GM23338 (cell line): Measurements from ENCODE around the gene KIFAP3. TPM values are rescaled to one million over a fixed set of nuclear protein-coding genes. Genes with fewer than 3 reads are reported as not detected.

Source experiments
- ATAC-seq: fragments of 200-7000 bp; cut with Tn5 transposase; 3 replicates; pipeline ENCODE4 v1.9.1; 2020
- DNase-seq: peaks from one replicate; pipeline ENCODE4 v3.0.0-alpha.2; 2015; ENCODE audit warnings: low spot score
- H2AFZ ChIP-seq: fragments of 200-600 bp; sonication (generic); 2 replicates; pipeline ENCODE4 v1.8.0; 2016; ENCODE audit warnings: antibody characterized with exemption, mild to moderate bottlenecking, moderate library complexity
- H3F3A ChIP-seq: fragments of 200-600 bp; sonication (generic); replicated peaks from 2 replicates; pipeline ENCODE4 v1.8.0; 2017; ENCODE audit warnings: antibody characterized with exemption, mixed run types, low read depth
- H3K27ac ChIP-seq: fragments of 200-600 bp; sonication (generic); 2 replicates; pipeline ENCODE4 v1.6.1; 2016; ENCODE audit warnings: low read depth
- H3K27me3 ChIP-seq: fragments of 200-600 bp; sonication (generic); 2 replicates; pipeline ENCODE4 v1.8.0; 2016; ENCODE audit warnings: mild to moderate bottlenecking, mixed run types, moderate library complexity; ENCODE audit not compliant: insufficient read depth
- H3K36me3 ChIP-seq: fragments of 200-600 bp; sonication (generic); 2 replicates; pipeline ENCODE4 v1.8.0; 2016; ENCODE audit warnings: mild to moderate bottlenecking; ENCODE audit not compliant: insufficient read depth
- H3K4me1 ChIP-seq: fragments of 200-600 bp; sonication (generic); 2 replicates; pipeline ENCODE4 v1.8.0; 2016; ENCODE audit warnings: mild to moderate bottlenecking, moderate library complexity; ENCODE audit not compliant: insufficient read depth
- H3K4me2 ChIP-seq: fragments of 200-600 bp; sonication (generic); 2 replicates; pipeline ENCODE4 v1.7.1; 2017; ENCODE audit warnings: mixed run types
- H3K4me3 ChIP-seq: fragments of 200-600 bp; sonication (generic); 2 replicates; pipeline ENCODE4 v1.6.1; 2016; ENCODE audit warnings: mixed run types
- H3K79me2 ChIP-seq: fragments of 200-600 bp; sonication (generic); replicated peaks from 2 replicates; pipeline ENCODE4 v1.8.0; 2017; ENCODE audit warnings: mild to moderate bottlenecking; ENCODE audit not compliant: insufficient read depth
- H3K9me2 ChIP-seq: fragments of 200-600 bp; sonication (generic); 2 replicates; pipeline ENCODE4 v1.8.0; 2017; ENCODE audit not compliant: insufficient read depth
- H4K20me1 ChIP-seq: fragments of 200-600 bp; sonication (generic); replicated peaks from 2 replicates; pipeline ENCODE4 v1.8.0; 2017; ENCODE audit warnings: mild to moderate bottlenecking; ENCODE audit not compliant: insufficient read depth
- H3K27ac Mint-ChIP-seq: 2 replicates; pipeline ENCODE4 v1.8.0; 2020; ENCODE audit warnings: inconsistent platforms, mild to moderate bottlenecking, moderate library complexity, mixed read lengths
- H3K27me3 Mint-ChIP-seq: 3 replicates; pipeline ENCODE4 v1.8.0; 2022; ENCODE audit warnings: low read depth, mild to moderate bottlenecking, moderate library complexity, mixed read lengths, inconsistent platforms; ENCODE audit not compliant: insufficient read depth, poor library complexity
- H3K36me3 Mint-ChIP-seq: 3 replicates; pipeline ENCODE4 v1.8.0; 2021; ENCODE audit warnings: low read depth, mild to moderate bottlenecking, inconsistent platforms, moderate library complexity, mixed read lengths
- H3K4me1 Mint-ChIP-seq: 3 replicates; pipeline ENCODE4 v1.8.0; 2020; ENCODE audit warnings: mild to moderate bottlenecking, inconsistent platforms, mixed read lengths
- H3K4me3 Mint-ChIP-seq: 3 replicates; pipeline ENCODE4 v1.8.0; 2021; ENCODE audit warnings: moderate library complexity, mild to moderate bottlenecking, inconsistent platforms, mixed read lengths
- H3K9me3 Mint-ChIP-seq: 3 replicates; pipeline ENCODE4 v1.8.0; 2020; ENCODE audit warnings: moderate library complexity, mild to moderate bottlenecking, inconsistent platforms, mixed read lengths
- polyA plus RNA-seq: library from polyadenylated mRNA; unstranded; fragments of >200 nt; fragmentation: Nextera tagmentation; extraction: Ambion mirVana; gene quantifications from 2 replicates; pipeline ENCODE4 v1.2.1, GENCODE V29; 2016
- total RNA-seq: library from RNA; depleted of rRNA; stranded (reverse); fragments of >200 nt; shearing (Covaris generic); gene quantifications from 2 replicates; pipeline ENCODE4 v1.2.3, GENCODE V29; 2014
- TF ChIP-seq, protein P1 (sequence below): fragments of 250-450 bp; sonication (Bioruptor Pico); IDR thresholded peaks from 2 replicates; pipeline ENCODE4 v1.5.0; 2020; ENCODE audit warnings: mild to moderate bottlenecking, moderate library complexity
- TF ChIP-seq, protein P2 (sequence below): IDR thresholded peaks from one replicate; pipeline ENCODE4 v1.6.1; 2018; ENCODE audit warnings: antibody characterized with exemption; ENCODE audit not compliant: unreplicated experiment

The KIFAP3 gene
- total and polyA plus RNA-seq, 2 experiments from 2014 or later: 2.7 to 3.1 TPM

GRCh38 chr1:169945181-169945580, 129.3 kb downstream of the KIFAP3 start (continued):
- TF ChIP-seq, protein P1, sequence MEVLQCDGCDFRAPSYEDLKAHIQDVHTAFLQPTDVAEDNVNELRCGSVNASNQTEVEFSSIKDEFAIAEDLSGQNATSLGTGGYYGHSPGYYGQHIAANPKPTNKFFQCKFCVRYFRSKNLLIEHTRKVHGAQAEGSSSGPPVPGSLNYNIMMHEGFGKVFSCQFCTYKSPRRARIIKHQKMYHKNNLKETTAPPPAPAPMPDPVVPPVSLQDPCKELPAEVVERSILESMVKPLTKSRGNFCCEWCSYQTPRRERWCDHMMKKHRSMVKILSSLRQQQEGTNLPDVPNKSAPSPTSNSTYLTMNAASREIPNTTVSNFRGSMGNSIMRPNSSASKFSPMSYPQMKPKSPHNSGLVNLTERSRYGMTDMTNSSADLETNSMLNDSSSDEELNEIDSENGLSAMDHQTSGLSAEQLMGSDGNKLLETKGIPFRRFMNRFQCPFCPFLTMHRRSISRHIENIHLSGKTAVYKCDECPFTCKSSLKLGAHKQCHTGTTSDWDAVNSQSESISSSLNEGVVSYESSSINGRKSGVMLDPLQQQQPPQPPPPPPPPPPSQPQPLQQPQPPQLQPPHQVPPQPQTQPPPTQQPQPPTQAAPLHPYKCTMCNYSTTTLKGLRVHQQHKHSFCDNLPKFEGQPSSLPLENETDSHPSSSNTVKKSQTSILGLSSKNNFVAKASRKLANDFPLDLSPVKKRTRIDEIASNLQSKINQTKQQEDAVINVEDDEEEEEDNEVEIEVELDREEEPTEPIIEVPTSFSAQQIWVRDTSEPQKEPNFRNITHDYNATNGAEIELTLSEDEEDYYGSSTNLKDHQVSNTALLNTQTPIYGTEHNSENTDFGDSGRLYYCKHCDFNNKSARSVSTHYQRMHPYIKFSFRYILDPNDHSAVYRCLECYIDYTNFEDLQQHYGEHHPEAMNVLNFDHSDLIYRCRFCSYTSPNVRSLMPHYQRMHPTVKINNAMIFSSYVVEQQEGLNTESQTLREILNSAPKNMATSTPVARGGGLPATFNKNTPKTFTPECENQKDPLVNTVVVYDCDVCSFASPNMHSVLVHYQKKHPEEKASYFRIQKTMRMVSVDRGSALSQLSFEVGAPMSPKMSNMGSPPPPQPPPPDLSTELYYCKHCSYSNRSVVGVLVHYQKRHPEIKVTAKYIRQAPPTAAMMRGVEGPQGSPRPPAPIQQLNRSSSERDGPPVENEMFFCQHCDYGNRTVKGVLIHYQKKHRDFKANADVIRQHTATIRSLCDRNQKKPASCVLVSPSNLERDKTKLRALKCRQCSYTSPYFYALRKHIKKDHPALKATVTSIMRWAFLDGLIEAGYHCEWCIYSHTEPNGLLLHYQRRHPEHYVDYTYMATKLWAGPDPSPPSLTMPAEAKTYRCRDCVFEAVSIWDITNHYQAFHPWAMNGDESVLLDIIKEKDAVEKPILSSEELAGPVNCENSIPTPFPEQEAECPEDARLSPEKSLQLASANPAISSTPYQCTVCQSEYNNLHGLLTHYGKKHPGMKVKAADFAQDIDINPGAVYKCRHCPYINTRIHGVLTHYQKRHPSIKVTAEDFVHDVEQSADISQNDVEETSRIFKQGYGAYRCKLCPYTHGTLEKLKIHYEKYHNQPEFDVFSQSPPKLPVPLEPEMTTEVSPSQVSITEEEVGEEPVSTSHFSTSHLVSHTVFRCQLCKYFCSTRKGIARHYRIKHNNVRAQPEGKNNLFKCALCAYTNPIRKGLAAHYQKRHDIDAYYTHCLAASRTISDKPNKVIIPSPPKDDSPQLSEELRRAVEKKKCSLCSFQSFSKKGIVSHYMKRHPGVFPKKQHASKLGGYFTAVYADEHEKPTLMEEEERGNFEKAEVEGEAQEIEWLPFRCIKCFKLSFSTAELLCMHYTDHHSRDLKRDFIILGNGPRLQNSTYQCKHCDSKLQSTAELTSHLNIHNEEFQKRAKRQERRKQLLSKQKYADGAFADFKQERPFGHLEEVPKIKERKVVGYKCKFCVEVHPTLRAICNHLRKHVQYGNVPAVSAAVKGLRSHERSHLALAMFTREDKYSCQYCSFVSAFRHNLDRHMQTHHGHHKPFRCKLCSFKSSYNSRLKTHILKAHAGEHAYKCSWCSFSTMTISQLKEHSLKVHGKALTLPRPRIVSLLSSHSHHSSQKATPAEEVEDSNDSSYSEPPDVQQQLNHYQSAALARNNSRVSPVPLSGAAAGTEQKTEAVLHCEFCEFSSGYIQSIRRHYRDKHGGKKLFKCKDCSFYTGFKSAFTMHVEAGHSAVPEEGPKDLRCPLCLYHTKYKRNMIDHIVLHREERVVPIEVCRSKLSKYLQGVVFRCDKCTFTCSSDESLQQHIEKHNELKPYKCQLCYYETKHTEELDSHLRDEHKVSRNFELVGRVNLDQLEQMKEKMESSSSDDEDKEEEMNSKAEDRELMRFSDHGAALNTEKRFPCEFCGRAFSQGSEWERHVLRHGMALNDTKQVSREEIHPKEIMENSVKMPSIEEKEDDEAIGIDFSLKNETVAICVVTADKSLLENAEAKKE (CRISPR knock-in tag): no peak

GRCh38 chr1:169944621-169945020, 129.9 kb downstream of the KIFAP3 start:
- no peaks in the 10 kb centered on the region for H3K27me3 ChIP-seq
- ATAC-seq (peak; percentile 52), DNase-seq (no peak)
- H3K27ac ChIP-seq: no peak overlapping the region
- H3F3A ChIP-seq: no peaks in the 10 kb centered on the region
- H3K4me1 ChIP-seq: no peaks in the 10 kb centered on the region
- Mint-ChIP-seq H3K4me3 (no peak overlapping the region), H3K36me3 (no peaks in the 10 kb centered on the region), H3K4me1 (no peaks in the 10 kb centered on the region), H3K27me3 (no peaks in the 10 kb centered on the region), H3K27ac (no peak overlapping the region), H3K9me3 (no peaks in the 10 kb centered on the region)
- H3K4me3 ChIP-seq: no peak overlapping the region
- TF ChIP-seq, protein P2, sequence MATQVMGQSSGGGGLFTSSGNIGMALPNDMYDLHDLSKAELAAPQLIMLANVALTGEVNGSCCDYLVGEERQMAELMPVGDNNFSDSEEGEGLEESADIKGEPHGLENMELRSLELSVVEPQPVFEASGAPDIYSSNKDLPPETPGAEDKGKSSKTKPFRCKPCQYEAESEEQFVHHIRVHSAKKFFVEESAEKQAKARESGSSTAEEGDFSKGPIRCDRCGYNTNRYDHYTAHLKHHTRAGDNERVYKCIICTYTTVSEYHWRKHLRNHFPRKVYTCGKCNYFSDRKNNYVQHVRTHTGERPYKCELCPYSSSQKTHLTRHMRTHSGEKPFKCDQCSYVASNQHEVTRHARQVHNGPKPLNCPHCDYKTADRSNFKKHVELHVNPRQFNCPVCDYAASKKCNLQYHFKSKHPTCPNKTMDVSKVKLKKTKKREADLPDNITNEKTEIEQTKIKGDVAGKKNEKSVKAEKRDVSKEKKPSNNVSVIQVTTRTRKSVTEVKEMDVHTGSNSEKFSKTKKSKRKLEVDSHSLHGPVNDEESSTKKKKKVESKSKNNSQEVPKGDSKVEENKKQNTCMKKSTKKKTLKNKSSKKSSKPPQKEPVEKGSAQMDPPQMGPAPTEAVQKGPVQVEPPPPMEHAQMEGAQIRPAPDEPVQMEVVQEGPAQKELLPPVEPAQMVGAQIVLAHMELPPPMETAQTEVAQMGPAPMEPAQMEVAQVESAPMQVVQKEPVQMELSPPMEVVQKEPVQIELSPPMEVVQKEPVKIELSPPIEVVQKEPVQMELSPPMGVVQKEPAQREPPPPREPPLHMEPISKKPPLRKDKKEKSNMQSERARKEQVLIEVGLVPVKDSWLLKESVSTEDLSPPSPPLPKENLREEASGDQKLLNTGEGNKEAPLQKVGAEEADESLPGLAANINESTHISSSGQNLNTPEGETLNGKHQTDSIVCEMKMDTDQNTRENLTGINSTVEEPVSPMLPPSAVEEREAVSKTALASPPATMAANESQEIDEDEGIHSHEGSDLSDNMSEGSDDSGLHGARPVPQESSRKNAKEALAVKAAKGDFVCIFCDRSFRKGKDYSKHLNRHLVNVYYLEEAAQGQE: no peak
- H2AFZ ChIP-seq: no peak overlapping the region
- no peaks in the 10 kb centered on the region for H3K79me2 ChIP-seq
- no peaks in the 10 kb centered on the region for H3K9me2 ChIP-seq
- no peaks in the 10 kb centered on the region for H3K36me3 ChIP-seq
- no peak overlapping the region for H3K4me2 ChIP-seq
- no peaks in the 10 kb centered on the region for H4K20me1 ChIP-seq
